Ishikawa (cell line): ENCODE results near the gene LSAMP.

ENCODE experiments used
- CEBPB ChIP-seq: IDR thresholded peaks from 2 replicates; pipeline ENCODE4 v1.6.1; 2012
- CREB1 ChIP-seq: IDR thresholded peaks from 2 replicates; pipeline ENCODE4 v1.6.1; 2012; ENCODE audit warnings: low read depth
- EGR1 ChIP-seq: IDR thresholded peaks from 2 replicates; pipeline ENCODE4 v1.6.1; 2012
- EP300 ChIP-seq: IDR thresholded peaks from 2 replicates; pipeline ENCODE4 v1.6.1; 2012; ENCODE audit warnings: borderline replicate concordance
- FOXM1 ChIP-seq: IDR thresholded peaks from 2 replicates; pipeline ENCODE4 v1.6.1; 2012; ENCODE audit warnings: low read depth, borderline replicate concordance
- MAX ChIP-seq: IDR thresholded peaks from 2 replicates; pipeline ENCODE4 v1.6.1; 2012
- RAD21 ChIP-seq: IDR thresholded peaks from 2 replicates; pipeline ENCODE4 v1.6.1; 2012; ENCODE audit warnings: low read depth
- TAF1 ChIP-seq: IDR thresholded peaks from 2 replicates; pipeline ENCODE4 v1.6.1; 2012; ENCODE audit warnings: low read depth, mild to moderate bottlenecking
- TEAD4 ChIP-seq: IDR thresholded peaks from 2 replicates; pipeline ENCODE4 v1.6.1; 2012
- YY1 ChIP-seq: IDR thresholded peaks from 2 replicates; pipeline ENCODE4 v1.6.1; 2012; ENCODE audit warnings: low read depth

GRCh38 chr3:115947325-115947724 is 498.0 kb downstream of the LSAMP start:
- TF ChIP-seq YY1 (no peak), RAD21 (no peak), FOXM1 (no peak), CEBPB (no peak), TAF1 (no peak), EGR1 (no peak), TEAD4 (no peak), MAX (no peak), CREB1 (no peak), EP300 (no peak)
